K562 (cell line): ENCODE data around the gene ZNF627. TPM values are rescaled to one million over a fixed set of nuclear protein-coding genes. Genes with fewer than 3 reads are reported as not detected.

Experiments
- ATAC-seq: fragments of 200-7000 bp; cut with Tn5 transposase; 3 replicates; pipeline ENCODE4 v1.9.1; 2020; ENCODE audit warnings: moderate library complexity
- Bru-seq: library from RNA; stranded (reverse); fragments of 400-500 nt; gene quantifications from one replicate; lab custom pipeline; 2021; lab: Mats Ljungman, UMichigan
- BruChase-seq, 2 experiments: library from RNA; stranded (reverse); fragments of 400-500 nt; gene quantifications; one replicate each; lab custom pipeline; 2021; lab: Mats Ljungman, UMichigan
- BruUV-seq: library from RNA; stranded (reverse); fragments of 400-500 nt; replicated peaks from 2 replicates; lab custom pipeline; 2021; lab: Mats Ljungman, UMichigan
- CTCF ChIA-PET: fragments of 300-600 bp; formaldehyde crosslinking; extraction: SDS; loops from one replicate; lab custom pipeline; 2021; ENCODE audit warnings: low intra/inter-chr PET ratio; lab: Yijun Ruan, JAX
- POLR2A ChIA-PET: fragments of 300-600, 350-650 bp; sonication (Branson Sonifier 250); formaldehyde crosslinking; extraction: SDS; loops from one replicate; lab custom pipeline; 2021; ENCODE audit warnings: antibody characterized with exemption, inconsistent platforms; lab: Yijun Ruan, JAX
- DNase-seq, 4 experiments: peaks; one replicate each; pipeline versions ENCODE4 v3.0.0 to v3.0.0-alpha.2; 2011 to 2018; ENCODE audit warnings: low spot score in 3 of 4, mixed read lengths in 3 of 4; ENCODE audit errors: extremely low read depth in 1 of 4
- FAIRE-seq: peaks from 2 replicates; lab custom pipeline; 2011; peaks lifted over from hg19 to GRCh38; lab: Jason Lieb, UNC
- H2AFZ ChIP-seq: 2 replicates; pipeline ENCODE4 v1.6.0; 2011; ENCODE audit warnings: low read depth, low read length, control low read depth, inconsistent platforms
- H3K27ac ChIP-seq: fragments of 200-600 bp; 3 replicates; pipeline ENCODE4 v1.8.0; 2011; ENCODE audit warnings: low read depth, mild to moderate bottlenecking, control low read depth, inconsistent platforms, low read length, moderate library complexity, mixed read lengths; ENCODE audit errors: extremely low read depth
- H3K27me3 ChIP-seq, 2 experiments: fragments of 300-600 bp in 1 of 2; 2 replicates in 1 of 2; 3 replicates in 1 of 2; pipeline versions ENCODE4 v1.6.0 to v1.8.0; 2011; ENCODE audit warnings: inconsistent platforms in 2 of 2, low read length in 2 of 2, mild to moderate bottlenecking in 1 of 2, mixed read lengths in 1 of 2, moderate library complexity in 1 of 2; ENCODE audit not compliant: control insufficient read depth in 2 of 2, insufficient read depth in 2 of 2
- H3K36me3 ChIP-seq: fragments of 300-600 bp; 3 replicates; pipeline ENCODE4 v1.8.0; 2011; ENCODE audit warnings: mild to moderate bottlenecking, low read length, inconsistent platforms; ENCODE audit not compliant: control insufficient read depth, insufficient read depth
- H3K4me1 ChIP-seq, 2 experiments: fragments of 200-600 bp in 1 of 2; replicated peaks in 1 of 2; 2 replicates in 1 of 2; 3 replicates in 1 of 2; pipeline versions ENCODE4 v1.5.1 to v1.8.0; 2011; ENCODE audit warnings: inconsistent platforms in 2 of 2, low read length in 2 of 2, mild to moderate bottlenecking in 1 of 2, mixed read lengths in 1 of 2, moderate library complexity in 1 of 2; ENCODE audit not compliant: control insufficient read depth in 2 of 2, insufficient read depth in 2 of 2
- H3K4me2 ChIP-seq: 2 replicates; pipeline ENCODE4 v1.6.1; 2011; ENCODE audit warnings: low read length, control low read depth, inconsistent platforms, mixed read lengths; ENCODE audit not compliant: insufficient read depth
- H3K4me3 ChIP-seq: fragments of 200-600 bp; sonication (generic), shearing (Covaris generic); 2 replicates; pipeline ENCODE4 v1.5.1; 2016; ENCODE audit warnings: control low read depth, inconsistent platforms
- H3K79me2 ChIP-seq: fragments of 200-600 bp; 3 replicates; pipeline ENCODE4 v1.8.0; 2011; ENCODE audit warnings: low read length, inconsistent platforms; ENCODE audit not compliant: control insufficient read depth, insufficient read depth
- H3K9ac ChIP-seq, 2 experiments: 2 replicates each; pipeline versions ENCODE4 v1.6.0 to v1.6.1; 2011; ENCODE audit warnings: low read depth in 2 of 2, low read length in 2 of 2, control low read depth in 1 of 2, inconsistent platforms in 1 of 2, mild to moderate bottlenecking in 1 of 2, mixed read lengths in 1 of 2; ENCODE audit not compliant: insufficient read depth in 1 of 2
- H3K9me1 ChIP-seq: one replicate; pipeline ENCODE4 v1.6.0; 2011; ENCODE audit warnings: inconsistent platforms, mild to moderate bottlenecking, low read length, moderate library complexity; ENCODE audit not compliant: control insufficient read depth, insufficient read depth
- H3K9me3 ChIP-seq: replicated peaks from 2 replicates; pipeline ENCODE4 v1.5.1; 2011; ENCODE audit warnings: low read depth, low read length, inconsistent platforms; ENCODE audit not compliant: control insufficient read depth, insufficient read depth
- H4K20me1 ChIP-seq: replicated peaks from 2 replicates; pipeline ENCODE4 v1.6.1; 2011; ENCODE audit warnings: low read length, inconsistent platforms, mixed read lengths; ENCODE audit not compliant: control insufficient read depth, insufficient read depth
- CHCHD3 ChIP-seq: fragments of 250-450 bp; sonication (Bioruptor Pico); IDR thresholded peaks from 2 replicates; pipeline ENCODE4 v2.1.2; 2022; ENCODE audit warnings: mild to moderate bottlenecking
- ELF2 ChIP-seq: fragments of 250-450 bp; sonication (Bioruptor Pico); IDR thresholded peaks from 2 replicates; pipeline ENCODE4 v1.5.0; 2021; ENCODE audit warnings: mild to moderate bottlenecking
- MEIS2 ChIP-seq: fragments of 450-650 bp; IDR thresholded peaks from 2 replicates; pipeline ENCODE4 v1.6.1; 2014; ENCODE audit warnings: mild to moderate bottlenecking; ENCODE audit not compliant: partially characterized antibody
- POU5F1 ChIP-seq: fragments of 150-350 bp; IDR thresholded peaks from 2 replicates; pipeline ENCODE4 v1.6.1; 2014; ENCODE audit warnings: borderline replicate concordance, low read length, low read depth, mild to moderate bottlenecking; ENCODE audit not compliant: partially characterized antibody
- RUNX1 ChIP-seq: sonication (generic); IDR thresholded peaks from 2 replicates; pipeline ENCODE4 v1.6.1; 2016; ENCODE audit warnings: antibody characterized with exemption, low read depth
- ZFP36 ChIP-seq: fragments of 150-350 bp; IDR thresholded peaks from 2 replicates; pipeline ENCODE4 v1.6.1; 2018; ENCODE audit warnings: low read length, low read depth; ENCODE audit not compliant: partially characterized antibody
- ZNF140 ChIP-seq: fragments of 250-450 bp; sonication (Bioruptor Pico); IDR thresholded peaks from 2 replicates; pipeline ENCODE4 v1.8.0; 2021; ENCODE audit warnings: moderate library complexity, mild to moderate bottlenecking, inconsistent platforms
- ZNF224 ChIP-seq: sonication (generic); formaldehyde crosslinking; IDR thresholded peaks from 2 replicates; pipeline ENCODE4 v1.8.0; 2022; ENCODE audit warnings: mild to moderate bottlenecking, missing genetic modification reagents
- ZNF79 ChIP-seq: fragments of 250-450 bp; sonication (Bioruptor Pico); IDR thresholded peaks from 2 replicates; pipeline ENCODE4 v1.4.0; 2020; ENCODE audit warnings: low read depth, mild to moderate bottlenecking, moderate library complexity
- WGBS: fragments of 100-300 bp; shearing (Covaris generic); methylation state at CpG from one replicate; pipeline ENCODE4 v1.1.6; 2016; ENCODE audit warnings: low coverage, mixed read lengths; ENCODE audit not compliant: insufficient coverage; ENCODE audit errors: missing lambda C conversion rate; 5-methylcytosine and 5-hydroxymethylcytosine counted together
- in situ Hi-C: fragments of 300-500 bp; cut with MboI; formaldehyde crosslinking; loops from 4 replicates; pipeline ENCODE4 v1.15.0; 2018; ENCODE audit warnings: inconsistent platforms, mixed read lengths
- intact Hi-C: fragments of 100-400 bp; cut with micrococcal nuclease; formaldehyde crosslinking; loops from 2 replicates; pipeline ENCODE4 v1.14.2; 2022
- long read RNA-seq, 3 experiments: library from polyadenylated mRNA in 2 of 3; library from RNA in 1 of 3; unstranded in 2 of 3; stranded (forward) in 1 of 3; transcript quantifications; one replicate each; pipeline ENCODE4 v2.0.0, GENCODE V29; 2019 to 2022
- polyA minus RNA-seq, 3 experiments: library from RNA; depleted of rRNA, polyadenylated mRNA; stranded (reverse); fragments of >200 nt; gene quantifications; 2 replicates each; pipeline ENCODE4 v1.2.3, GENCODE V29; 2011
- polyA plus RNA-seq, 8 experiments: library from polyadenylated mRNA; depleted of rRNA in 4 of 8; stranded (reverse) in 5 of 8; unstranded in 3 of 8; fragments of >200 nt; fragmentation: Nextera tagmentation in 2 of 8; fragmentation: Illumina TruSeq in 1 of 8; extraction: Ambion mirVana in 2 of 8; extraction: Trizol in 1 of 8; gene quantifications; 2 replicates each; pipeline versions ENCODE4 v1.2.1 to v1.2.3, GENCODE V29; 2011 to 2014; ENCODE audit warnings: inconsistent platforms in 1 of 8, missing spikeins in 1 of 8
- total RNA-seq, 7 experiments: library from RNA; depleted of rRNA in 6 of 7; stranded (reverse); fragments of >200 nt in 6 of 7; fragmentation: Illumina TruSeq in 2 of 7; extraction: Trizol in 2 of 7; gene quantifications; 2 replicates each; pipeline versions ENCODE4 v1.2.1 to v1.2.3, GENCODE V29; 2011 to 2021; ENCODE audit warnings: low replicate concordance in 1 of 7
- TF ChIP-seq, protein P1 (sequence below): fragments of 250-450 bp; sonication (Bioruptor Pico); IDR thresholded peaks from 2 replicates; pipeline ENCODE4 v1.5.0; 2022; ENCODE audit warnings: mild to moderate bottlenecking

The ZNF627 gene
- 24.3 and 45.7 TPM in 2 replicates for total RNA-seq (2011; cell fraction: chromatin; rRNA removed; ENCODE audit: low replicate concordance)
- 18.7 and 22.2 TPM in 2 replicates for total RNA-seq (2011; cell fraction: nucleolus; rRNA removed)
- total RNA-seq (2011; cell fraction: nucleoplasm; rRNA removed), result 21.5 and 27.6 TPM in 2 replicates
- total RNA-seq (2014; rRNA removed) (7.0 and 7.5 TPM in 2 replicates), total RNA-seq (2014; rRNA removed; fragmentation: Illumina TruSeq; extraction: Trizol) (16.6 and 21.7 TPM in 2 replicates), total RNA-seq (2015; rRNA removed; fragmentation: Illumina TruSeq; extraction: Trizol) (13.1 and 14.3 TPM in 2 replicates), total RNA-seq (2021) (10.0 and 10.6 TPM in 2 replicates), polyA plus RNA-seq (2011; rRNA removed) (16.5 and 19.9 TPM in 2 replicates), polyA plus RNA-seq (2014; fragmentation: Illumina TruSeq; extraction: Trizol) (11.0 and 11.7 TPM in 2 replicates), polyA plus RNA-seq (2014; fragmentation: Nextera tagmentation; extraction: Ambion mirVana) (1 to 10 TPM; 6.6 to 6.9 TPM), polyA plus RNA-seq (2014; rRNA removed) (5.6 and 6.4 TPM in 2 replicates), polyA minus RNA-seq (2011; rRNA and poly(A)+ RNA removed) (30.8 and 38.6 TPM in 2 replicates), Bru-seq, nascent RNA (percentile 89 among the genes with signal in this experiment), BruChase-seq, experiment 1, labeled RNA remaining after a 2-hour chase (percentile 79 among the genes with signal in this experiment), BruChase-seq, experiment 2, labeled RNA remaining after a 6-hour chase (percentile 77 among the genes with signal in this experiment)
- 5.5 and 10.6 TPM in 2 replicates for polyA plus RNA-seq (2011; cell fraction: cytosol; rRNA removed)
- polyA plus RNA-seq (2011; cell fraction: nucleus; rRNA removed), result 9.8 and 12.6 TPM in 2 replicates
- 6.5 and 11.4 TPM in 2 replicates for polyA plus RNA-seq (2012)
- polyA minus RNA-seq (2011; cell fraction: cytosol; rRNA and poly(A)+ RNA removed), result 9.9 and 10.5 TPM in 2 replicates
- 5.8 and 14.1 TPM in 2 replicates for polyA minus RNA-seq (2011; cell fraction: nucleus; rRNA and poly(A)+ RNA removed)
- long read RNA-seq, experiment 1, transcript ZNF627-201 (4 exons, 2,840 nt), result major isoform, 17 of 33 reads
- long read RNA-seq, experiment 1, partial matches to known transcripts, result 3 of 33 reads
- long read RNA-seq, experiment 1, other reads (novel, unspliced or antisense), result 13 of 33 reads
- long read RNA-seq, experiment 2, transcript ZNF627-201 (4 exons, 2,840 nt), result major isoform, 6 of 12 reads
- long read RNA-seq, experiment 2, partial matches to known transcripts, result 0 of 12 reads
- long read RNA-seq, experiment 2, other reads (novel, unspliced or antisense), result 6 of 12 reads
- long read RNA-seq, experiment 3, transcript ZNF627-201 (4 exons, 2,840 nt), result major isoform, 5 of 10 reads
- long read RNA-seq, experiment 3, partial matches to known transcripts, result 0 of 10 reads
- long read RNA-seq, experiment 3, other reads (novel, unspliced or antisense), result 5 of 10 reads

DNA sequence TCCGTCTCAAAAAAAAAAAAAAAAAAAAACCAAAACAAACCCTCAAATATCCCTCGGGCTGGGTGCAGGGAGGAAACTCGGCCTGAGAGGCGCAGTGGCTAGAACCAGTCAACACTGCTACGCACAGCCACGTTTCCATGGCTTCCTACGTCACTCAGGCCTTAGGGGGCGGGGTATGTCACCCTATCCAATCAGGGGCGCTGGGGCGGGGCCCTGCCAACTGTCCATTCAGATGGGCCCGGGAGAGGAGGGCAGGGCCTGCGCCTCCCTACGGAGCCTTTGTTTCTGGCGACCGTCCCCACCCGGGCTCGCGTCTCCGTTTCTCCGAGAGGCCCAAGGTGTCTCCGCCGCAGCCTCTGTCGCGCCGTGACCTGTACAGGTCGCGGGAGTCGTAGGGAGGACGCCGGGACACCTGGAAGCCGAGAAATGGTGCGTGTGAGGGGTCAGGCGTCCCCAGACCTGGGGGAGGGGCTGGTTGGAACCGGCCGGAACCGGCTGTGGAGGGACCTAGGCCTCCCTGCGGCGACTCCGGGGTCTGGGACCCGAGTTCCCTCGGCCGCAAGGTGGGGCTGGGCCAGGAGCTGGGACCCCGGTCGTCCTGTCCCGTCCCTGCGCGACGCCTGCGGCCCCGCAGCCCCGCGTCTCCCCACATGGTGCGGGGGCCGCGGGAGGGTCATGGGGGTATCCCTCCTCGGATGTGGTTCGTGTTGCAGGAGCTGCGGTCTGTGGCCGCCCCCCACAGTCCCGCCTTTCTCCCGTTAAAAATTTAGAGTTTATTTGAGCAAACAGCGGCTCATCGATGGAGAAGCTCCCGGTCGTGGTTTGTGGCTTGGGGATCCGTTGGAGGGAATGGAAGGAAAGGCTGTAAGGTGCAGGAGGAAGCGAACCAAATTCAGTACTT lies at the start of gene ZNF627:
ZNF627 (plus strand) TSS at position 282 of the 901 bp plus-strand sequence; CDS start at position 427, 145 bp downstream.
- Histone ChIP-seq H3K9ac (peak within 1 kb of the TSS; percentile 96 to 98), H4K20me1 (no peaks in the 10 kb centered on the region), H3K9me1 (no peaks in the 10 kb centered on the region), H3K4me2 (peak within 1 kb of the TSS; percentile 88), H2AFZ (peak within 1 kb of the TSS; percentile 96), H3K27ac (peak within 1 kb of the TSS; percentile 97), H3K36me3 (peaks cover 21% of the 10 kb centered on the region), H3K4me3 (peak within 1 kb of the TSS; percentile 89), H3K79me2 (peaks cover 49% of the 10 kb centered on the region), H3K27me3 (no peaks in the 10 kb centered on the region), H3K4me1 (peaks cover 7 to 15% of the 10 kb centered on the region in 2 experiments), H3K9me3 (peaks cover 5% of the 10 kb centered on the region; the same call in 1 of the 2 replicates)
- WGBS, result under 1% methylated on average over 52 of the region's 67 CpGs
- BruUV-seq, result no TSS peak
- ChIA-PET CTCF (interaction anchor here (0.6 kb wide), 1 partner anchor 37 kb away, joined by 4 read pairs; no protein-coding TSS in a partner anchor), POLR2A (interaction anchor here (0.5 to 0.9 kb wide), 7 partner anchors 23 to 217 kb away, joined by 3 to 5 read pairs (median 3); partner anchors contain the start of gene ECSIT)
- FAIRE-seq (peak; percentile 98), DNase-seq (peak; percentile 97 to 99 (median 98)), ATAC-seq (peak; percentile 98)
- in situ Hi-C loops (no loop called here), intact Hi-C loops (no loop called here)
- no peak for TF ChIP-seq ZFP36
- TF ChIP-seq CHCHD3 (CRISPR knock-in tag), result 0 out of 2 replicates have a peak, but pooled peaks have one; percentile 8
- TF ChIP-seq, protein P1, sequence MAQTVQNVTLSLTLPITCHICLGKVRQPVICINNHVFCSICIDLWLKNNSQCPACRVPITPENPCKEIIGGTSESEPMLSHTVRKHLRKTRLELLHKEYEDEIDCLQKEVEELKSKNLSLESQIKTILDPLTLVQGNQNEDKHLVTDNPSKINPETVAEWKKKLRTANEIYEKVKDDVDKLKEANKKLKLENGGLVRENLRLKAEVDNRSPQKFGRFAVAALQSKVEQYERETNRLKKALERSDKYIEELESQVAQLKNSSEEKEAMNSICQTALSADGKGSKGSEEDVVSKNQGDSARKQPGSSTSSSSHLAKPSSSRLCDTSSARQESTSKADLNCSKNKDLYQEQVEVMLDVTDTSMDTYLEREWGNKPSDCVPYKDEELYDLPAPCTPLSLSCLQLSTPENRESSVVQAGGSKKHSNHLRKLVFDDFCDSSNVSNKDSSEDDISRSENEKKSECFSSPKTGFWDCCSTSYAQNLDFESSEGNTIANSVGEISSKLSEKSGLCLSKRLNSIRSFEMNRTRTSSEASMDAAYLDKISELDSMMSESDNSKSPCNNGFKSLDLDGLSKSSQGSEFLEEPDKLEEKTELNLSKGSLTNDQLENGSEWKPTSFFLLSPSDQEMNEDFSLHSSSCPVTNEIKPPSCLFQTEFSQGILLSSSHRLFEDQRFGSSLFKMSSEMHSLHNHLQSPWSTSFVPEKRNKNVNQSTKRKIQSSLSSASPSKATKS, result no peak
- TF ChIP-seq ZNF140 (CRISPR knock-in tag), result no peak
- no peak for TF ChIP-seq ZNF79 (CRISPR knock-in tag)
- no peak for TF ChIP-seq RUNX1
- TF ChIP-seq ELF2 (CRISPR knock-in tag), result no peak
- TF ChIP-seq ZNF224 (CRISPR knock-in tag), result 0 out of 2 replicates have a peak, but pooled peaks have one; percentile 46
- peak; percentile 66 for TF ChIP-seq MEIS2
- peak; percentile 24 for TF ChIP-seq POU5F1
